Measurements from ENCODE around the gene ZEB2.
"Not testable (repeated sequence)": the region's sequence is repeated elsewhere in the genome, so short reads cannot be mapped to it uniquely, and the experiment has no call there.

ZEB2 gene

DNA sequence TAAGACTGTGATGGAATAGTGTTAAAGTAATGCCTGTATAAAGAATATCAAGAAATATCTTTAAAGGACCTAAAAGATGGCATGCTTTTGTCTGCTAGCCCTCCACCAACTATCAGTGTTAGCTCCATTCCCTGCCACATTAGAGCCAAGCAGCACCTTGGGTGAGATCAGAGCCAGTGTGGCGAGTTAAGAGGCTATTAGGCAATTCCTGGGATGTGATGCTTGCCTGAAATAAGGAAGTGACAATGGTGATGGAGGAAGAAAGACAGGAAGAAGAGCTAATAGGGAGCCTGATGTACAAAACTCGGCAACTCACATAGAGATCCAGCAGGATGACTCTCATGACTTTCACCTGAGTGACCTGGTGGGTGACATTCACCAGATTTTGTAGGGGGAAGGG, 143.5 kb downstream of the ZEB2 start:
- no peak for DNase-seq

DNA sequence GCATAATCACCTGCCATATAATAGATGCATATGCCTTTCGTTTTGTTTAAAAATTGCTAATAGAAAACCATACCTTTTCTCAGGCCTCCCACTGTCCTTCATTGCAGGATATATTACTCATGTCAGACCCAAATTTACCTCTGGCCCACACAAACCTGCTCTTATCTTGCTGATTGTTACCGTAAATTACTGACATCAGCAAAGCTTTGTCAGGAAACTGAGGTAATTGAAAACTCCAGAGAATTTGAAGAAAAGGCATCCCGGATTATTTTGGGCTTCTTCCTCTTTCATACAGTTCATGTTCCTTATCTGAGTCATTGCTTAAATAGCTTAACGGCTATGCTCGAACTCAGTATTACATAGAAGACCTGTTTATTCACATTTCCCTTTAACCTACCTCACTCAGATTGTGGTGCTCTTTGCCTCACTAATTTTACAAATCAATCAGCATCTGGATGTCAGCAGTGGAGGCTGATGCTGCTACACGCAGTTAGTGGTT, 145.7 kb downstream of the ZEB2 start:
- DNase-seq: no peak

DNA sequence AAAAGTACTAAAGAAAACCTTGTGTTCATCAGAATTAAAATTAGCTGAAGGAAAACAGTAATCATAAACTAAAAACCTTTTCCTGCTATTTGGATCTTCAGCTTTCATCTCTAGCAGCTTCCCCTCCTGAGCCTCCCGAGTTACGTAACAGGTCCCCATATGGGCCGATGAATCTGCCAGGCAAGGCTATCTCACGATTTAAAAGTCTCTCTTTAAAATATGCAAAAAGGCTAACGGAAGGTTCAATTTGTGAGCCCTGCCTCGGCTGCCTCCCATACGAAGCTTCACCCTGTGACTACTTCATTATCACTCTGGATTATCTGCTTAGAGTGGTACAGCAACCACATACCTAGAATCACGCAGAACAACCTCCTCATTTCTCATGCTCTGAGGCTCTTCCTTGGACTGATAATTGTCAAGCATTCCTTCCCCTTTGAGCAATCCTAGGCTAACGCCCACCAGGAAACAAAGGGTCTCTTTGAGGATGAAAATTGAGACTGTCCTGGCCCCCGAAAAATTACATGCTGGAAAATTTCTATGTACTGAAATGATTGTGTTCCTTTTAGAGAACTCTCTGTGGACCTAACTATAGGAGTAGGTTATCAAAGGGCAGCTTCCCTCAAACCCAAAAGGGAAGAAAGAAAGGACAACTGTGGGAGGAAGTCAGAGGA, 147.4 kb downstream of the ZEB2 start:
- no peak for DNase-seq

DNA sequence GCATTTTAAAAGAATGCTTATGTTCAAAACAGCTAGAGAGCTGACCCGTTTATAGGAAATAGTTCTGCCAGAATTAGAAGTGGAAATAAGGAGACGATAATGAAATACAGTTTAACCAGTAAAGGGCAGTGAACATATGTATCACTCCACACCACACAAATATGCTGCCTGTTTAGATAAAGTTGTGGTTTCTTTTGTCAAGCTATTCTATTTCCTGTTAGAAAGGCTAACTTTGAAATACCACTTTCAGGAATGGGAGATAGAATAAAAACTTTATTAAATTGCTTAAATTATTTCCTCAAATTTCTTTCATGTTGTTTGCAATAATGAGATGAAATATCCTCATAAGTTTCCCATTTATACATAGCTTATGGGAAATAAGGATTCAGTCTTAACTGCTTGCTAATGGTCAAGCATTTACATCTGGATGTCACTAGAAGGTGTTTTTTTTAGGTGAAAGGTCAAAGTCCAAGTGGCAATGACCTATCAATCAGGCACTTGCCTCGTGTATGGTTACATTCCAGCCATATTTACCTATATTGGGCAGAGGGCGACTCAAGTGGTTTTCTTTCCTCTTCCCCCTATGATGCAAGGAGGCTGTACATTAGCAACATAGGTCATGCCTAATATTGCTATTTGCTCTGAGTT, 148.9 kb downstream of the ZEB2 start:
- DNase-seq: no peak

DNA sequence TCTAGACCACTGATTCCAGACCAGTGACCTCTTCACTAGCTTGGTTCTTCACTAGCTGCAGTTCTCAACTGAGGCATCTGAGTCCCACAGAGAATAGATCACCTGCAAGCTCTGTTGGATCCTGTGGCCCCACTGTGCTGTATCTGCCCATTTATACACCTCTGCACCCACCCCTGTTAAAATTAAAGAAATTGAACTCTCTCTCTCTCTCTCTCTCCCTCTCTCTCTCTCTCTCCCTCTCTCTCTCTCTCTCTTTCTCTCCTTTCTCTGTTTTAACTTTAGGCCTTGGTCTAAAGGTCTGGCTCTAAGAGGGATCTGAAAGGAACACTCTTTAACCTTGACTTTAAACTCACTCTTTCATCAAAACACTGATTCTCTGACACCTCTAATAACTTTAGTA, 150.5 kb downstream of the ZEB2 start:
- DNase-seq: no peak

DNA sequence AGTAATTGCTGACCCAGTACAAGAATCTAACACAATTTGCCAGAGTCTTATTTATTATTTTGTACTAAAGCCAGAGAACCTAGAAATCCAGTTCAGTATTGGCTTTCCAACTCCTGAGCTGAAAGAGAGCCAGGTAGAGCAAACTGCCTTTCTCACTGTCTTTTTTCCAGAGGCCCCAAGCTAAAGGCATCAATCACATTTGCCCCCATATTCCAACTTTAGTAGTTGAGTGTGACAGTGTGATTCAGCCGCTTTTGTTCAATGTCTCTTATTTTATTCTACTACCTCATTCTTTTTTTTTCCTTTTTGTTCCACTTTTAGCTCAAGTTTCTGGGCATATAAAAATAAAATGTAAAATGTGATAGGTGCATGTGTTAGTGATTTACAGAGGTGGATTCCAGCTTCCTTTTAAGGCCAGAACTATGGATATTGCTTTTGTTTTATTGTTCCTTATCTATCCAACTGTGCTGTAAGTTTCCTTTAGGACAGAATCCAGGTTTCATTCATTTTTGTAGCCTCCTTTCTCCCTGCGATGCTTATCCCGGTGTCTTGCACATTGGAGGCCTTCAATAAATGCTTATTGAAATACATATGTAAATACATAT, 153.0 kb downstream of the ZEB2 start:
- no peak for DNase-seq

DNA sequence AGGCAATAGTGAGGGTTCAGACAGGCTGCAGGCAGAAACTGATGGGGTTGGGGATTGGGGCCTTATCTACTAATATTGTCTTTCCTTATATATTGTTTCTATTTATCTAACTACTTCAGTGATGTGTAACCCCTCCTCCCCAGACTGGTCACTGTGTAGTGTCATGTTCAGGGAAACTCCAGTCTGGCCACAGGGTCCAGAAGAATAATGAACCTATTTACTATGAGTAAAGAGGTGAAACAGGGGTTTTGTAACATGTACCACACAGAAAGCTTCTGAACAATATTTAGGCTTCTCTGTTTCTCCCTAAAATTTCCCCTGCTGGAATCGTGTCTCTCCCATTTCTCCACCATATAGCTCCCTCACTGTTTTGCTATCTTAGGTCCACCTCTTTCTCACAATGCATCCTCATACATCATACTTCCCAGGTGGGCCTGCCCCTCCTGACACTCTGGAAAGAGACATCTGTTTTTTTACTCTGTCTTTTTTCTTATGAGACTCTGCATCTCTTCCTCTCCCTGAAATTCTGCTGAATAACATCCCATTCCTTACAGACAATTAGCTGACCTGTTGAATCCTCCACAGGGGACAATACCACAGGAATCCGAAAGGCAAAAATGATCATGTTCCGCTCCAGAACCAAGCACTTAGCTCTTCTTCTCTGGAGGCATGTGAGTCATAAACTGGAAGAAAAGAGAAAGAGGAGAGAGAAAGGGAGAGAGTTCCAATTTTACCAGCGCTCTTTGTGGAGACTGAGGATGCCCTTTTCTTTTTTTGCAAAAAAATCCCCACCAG, 154.8 kb downstream of the ZEB2 start:
- DNase-seq: no peak

DNA sequence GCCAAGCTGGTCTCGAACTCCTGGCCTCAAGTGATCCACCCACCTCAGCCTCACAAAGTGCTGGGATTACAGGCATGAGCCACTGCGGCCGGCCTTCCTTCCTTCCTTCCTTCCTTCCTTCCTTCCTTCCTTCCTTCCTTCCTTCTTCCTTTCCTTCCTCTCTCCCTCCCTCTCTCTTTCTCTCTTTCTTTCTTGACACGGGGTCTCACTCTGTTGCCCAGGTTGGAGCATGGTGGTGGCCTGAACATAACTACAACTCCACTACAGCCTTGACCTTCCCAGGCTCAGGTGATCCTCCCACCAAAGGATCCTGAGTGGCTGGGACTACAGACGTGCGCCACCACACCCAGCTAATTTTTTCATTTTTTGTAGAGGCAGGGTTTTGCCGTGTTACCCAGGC, 155.7 kb downstream of the ZEB2 start:
- DNase-seq: not testable (repeated sequence)

DNA sequence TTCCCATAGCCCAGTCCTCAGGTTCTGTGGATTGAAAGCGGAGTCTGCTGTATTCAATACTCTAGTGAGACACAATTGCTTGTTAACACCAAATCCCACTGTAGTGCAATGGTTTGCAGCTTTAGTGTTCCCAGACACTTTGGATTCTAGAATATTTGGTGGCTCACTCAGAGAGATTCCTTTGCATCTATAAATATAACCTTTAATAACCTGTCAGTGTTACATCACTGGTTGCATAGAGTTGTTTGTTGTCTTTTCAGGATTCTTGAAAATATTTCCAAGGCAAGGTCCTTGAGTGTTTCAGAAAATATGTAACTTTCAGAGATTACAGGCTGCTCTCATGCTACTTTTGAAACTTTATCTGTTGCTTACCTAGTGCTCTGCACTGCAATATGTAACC, 157.5 kb downstream of the ZEB2 start:
- no peak for DNase-seq

DNA sequence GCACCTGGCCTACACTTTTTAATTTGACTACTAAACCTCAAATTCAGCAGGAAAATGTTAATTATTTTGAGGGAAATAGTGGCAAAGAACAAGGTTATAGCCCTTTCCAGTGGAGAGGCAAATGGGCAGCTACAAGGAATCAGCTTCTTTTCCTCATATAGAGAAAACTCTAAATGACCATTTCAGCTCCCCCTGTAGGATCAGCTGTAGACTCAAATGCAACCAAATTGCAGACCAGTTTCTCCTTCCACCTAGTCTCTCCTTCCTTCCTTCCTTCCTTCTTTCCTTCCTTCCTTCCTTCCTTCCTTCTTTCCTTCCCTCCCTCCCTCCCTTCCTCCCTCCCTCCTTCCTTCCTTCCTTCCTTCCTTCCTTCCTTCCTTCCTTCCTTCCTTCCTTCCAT, 158.2 kb downstream of the ZEB2 start:
- no peak for DNase-seq

DNA sequence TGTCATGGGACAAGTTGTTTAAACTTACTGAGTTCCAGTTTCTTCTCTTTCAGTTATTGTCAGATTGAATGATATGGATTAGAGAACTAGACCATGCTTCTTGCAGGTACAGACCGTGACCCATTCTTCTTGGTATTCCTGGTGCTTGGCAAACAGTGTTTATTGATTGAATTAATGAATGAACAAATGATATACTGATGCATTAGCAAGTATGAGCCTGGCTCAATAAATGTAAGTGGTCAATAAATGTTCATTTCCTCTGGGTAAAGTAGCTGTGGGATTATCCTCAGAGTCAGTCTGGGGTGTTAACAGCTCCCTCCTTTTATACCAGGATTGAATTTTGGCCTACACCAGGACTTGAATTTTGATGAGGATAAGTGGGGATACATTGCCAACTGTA, 160.2 kb downstream of the ZEB2 start:
- no peak for DNase-seq

DNA sequence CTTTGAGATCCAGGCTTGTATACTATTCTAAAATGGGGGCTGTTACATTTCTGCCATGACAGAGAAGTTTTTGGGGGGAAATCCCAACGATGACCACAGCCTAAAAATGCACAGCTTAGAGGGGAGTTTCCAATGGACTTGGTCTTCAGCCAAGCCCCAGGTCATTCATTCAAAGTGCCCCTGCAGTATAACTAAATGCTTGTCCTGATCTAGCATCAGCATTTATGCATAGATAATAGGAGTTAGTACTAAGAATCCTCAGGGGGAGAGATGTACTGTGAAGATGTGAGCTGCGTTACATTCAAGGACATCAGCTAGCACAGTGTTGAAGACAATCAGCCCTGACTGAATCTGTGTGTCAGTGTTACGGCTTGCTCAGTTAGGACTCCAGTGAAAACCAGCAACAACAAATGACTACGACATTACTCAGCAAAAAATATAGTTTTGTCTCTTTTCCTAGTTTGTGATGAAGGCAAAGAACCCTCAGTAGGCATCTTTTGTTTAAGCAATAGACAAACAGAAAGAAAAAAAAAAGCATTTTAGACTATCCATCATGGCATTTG, 160.9 kb downstream of the ZEB2 start:
- no peak for DNase-seq

DNA sequence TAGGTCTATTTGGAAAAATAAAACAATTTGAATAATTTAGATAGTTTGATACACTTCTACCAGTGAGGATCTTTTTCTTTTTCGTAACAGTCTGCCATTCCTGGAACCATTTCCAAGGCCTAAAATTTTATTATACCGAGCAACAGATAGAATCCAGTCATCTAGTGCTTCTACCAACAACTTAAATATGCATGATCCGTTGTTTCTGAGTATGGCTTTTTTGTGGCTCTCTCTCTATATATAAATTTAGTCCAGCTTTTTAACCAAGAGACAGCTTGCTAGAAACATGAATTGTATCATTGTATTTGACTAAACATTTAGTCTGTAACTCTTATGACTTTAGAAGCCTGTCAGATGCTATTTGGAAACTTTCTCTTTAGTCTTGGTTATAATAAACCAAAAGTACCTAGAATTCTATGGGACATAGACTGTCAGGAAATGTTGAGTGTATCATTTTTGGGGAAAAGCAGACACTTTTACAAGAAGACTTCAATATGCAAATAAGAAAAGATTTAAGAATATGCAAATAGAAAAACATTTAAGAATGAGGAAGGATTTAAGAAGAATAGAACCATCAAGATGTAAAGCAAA, 161.4 kb downstream of the ZEB2 start:
- DNase-seq: no peak

DNA sequence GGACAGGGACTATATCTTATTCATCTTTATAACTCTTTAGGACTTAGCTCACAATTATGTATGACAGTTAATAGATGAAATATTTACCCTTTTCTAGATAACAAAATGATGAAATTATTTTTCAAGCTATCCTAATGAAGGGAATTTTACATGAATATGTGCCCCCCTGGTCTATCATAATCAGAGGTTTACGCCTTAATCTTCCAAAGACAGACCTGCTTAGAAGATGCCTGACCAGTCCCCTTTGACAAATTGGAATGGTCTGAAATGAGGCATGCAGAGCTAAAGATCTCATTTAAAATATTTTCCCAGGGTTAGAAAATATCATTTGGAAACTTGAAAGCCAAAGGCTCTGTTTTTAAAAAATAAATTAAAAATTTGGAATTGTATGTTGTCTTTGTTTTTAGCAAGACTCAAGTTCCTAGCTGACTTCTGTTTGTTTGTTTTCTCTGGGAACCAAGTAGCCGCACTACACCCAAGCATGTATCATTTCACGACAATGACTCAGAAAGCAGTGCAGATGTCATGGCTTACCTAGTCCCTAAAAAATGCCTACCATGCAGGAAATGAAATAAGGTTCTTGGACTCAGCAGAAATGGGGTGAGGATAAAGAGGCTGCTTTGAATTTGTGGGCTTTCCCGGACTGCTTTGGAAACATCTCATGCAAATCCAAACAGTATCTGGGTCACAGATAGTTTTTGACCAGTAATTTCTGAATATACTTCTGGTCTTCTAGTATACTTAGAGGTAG, 162.1 kb downstream of the ZEB2 start:
- peak; percentile 91 for DNase-seq

DNA sequence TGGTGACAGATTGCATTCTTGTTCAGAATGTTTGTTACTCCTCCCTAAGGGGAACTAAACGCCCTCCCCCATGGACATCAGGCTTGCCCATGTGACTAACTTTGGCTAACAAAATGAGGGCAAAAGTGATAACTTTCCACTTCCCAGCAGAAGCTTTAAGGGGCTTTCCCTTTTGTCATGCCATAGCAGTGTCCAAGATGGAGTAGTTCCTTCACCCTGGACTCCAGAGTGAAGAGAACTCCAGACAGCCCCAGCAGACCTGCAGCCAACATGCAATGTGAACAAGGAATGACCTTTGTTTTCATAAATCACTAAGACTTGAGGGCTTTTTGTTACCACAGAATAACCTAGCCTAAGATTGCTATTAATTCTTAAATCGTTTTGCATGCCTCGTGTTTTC, 163.5 kb downstream of the ZEB2 start:
- DNase-seq: no peak

DNA sequence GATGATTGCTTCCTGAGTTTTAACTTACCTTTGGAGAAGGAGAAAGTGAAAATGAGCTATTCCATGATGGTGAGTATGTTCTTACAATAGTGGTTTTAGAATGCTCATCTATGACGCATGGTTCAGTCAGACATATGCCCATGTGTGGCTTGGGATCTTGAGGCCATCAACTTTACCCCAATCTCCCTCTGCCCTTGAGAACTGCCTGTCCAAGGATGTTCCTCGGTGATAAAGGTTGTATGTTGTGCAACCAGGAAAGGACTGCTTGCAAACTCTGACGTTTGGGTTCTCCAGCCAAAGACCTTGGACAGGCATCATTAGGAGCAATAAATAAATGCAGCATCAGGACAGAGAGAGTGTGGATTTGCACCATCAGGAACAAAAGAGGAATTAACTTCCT, 165.0 kb downstream of the ZEB2 start:
- DNase-seq: no peak

DNA sequence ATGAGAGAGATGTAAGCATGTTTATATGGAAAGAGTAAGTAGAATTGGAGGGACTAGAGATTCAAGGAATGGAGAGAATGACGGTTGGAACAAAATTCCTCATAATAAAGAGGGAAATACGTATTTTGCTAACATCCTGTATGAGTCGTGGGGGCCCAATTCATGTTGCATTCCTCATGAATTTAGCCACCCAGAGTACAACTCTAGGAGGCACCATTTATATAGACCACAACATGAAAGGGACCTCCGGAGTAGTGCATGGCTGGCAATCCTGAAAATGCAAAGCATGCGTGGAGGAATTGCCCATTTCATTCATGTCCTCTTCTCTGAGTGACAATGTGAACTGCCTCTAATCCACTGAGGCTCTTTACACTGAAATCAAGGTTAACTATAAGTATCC, 168.2 kb downstream of the ZEB2 start:
- DNase-seq: no peak

DNA sequence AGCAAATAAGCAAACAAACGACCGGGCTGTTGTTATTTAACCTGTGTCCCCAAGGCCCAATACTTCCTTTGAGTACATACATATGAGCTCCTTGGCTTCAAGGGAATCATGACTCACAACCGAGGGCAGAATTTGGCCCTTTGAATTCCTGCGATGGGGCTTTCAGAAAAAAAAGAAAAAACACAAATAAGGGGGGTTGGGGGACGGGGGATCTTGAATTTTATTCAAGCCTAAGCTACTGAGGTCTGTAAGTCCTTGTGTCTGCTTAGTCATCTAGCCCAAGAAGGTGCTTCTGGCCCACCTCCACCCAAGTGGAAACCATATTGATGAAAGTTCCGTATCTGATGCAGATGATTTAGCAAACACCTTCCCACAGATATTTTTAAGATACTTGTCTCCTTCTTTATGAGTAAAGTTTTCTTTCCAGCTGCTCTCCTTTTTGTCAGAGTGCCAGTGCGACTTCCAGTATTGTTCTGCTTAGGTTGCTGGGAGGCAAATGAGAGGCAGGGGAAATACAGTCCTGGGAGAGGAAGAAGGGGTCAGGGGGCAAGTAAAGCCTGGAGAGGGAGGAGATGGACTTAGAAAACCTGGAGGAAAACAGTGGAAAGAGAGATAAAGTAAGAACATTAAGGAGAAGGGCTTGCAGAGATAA, 169.6 kb downstream of the ZEB2 start:
- DNase-seq: no peak

DNA sequence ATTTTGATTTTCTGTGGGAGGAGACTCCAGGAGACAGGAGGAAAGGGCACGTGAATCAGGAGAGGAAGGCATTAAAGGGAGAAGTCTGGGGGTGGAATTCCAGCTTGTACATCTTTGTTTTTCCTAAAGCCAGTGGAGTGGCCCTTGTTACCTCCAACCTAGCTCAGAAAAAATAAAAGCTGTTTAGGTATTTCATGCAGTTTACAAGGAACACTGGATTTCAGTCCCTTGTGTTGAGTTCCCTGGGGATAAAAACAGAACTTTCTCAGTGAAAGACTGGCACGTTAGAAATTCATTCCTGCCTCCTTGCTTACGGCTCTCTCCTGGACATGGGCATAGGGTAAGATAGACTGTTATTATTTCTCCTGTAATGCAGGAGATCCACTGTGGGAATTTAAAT, 170.2 kb downstream of the ZEB2 start:
- no peak for DNase-seq

DNA sequence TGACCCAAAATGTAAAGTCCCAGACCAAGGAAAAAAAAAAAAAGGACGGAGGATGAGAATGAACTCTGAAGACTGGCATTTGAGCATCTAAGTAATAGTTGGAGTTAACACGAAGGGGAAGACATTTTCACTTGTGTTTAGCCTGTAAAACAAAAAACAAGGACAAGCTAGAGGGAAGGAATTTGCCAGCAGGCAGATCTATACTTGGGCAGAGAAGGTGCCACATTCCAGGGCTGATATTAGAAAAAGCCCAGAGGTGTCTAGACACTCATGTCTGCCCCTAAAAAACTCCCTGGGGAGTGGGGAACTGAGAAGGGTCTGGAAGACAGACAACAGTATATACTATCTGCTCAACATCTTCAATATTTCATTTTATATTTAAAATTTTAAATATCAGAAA, 171.1 kb downstream of the ZEB2 start:
- DNase-seq: no peak

DNA sequence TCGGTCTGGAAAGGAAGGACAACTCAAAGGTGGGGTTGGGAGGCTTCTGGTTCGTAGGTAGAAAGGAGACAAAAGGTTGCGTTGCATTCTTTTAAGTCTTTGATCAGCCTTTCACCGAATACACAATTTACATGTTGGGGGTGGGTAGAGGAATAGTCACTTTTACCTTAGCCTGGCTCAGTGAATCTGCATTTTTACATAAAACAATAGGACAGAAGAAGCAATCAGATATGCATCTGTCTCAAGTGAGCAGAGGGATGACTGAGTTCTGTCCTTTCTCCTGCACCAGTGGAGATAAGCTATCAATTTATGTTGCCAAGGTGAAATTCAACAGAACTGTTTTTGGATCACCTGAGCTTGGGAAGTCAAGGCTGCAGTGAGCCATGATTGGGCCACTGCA, 173.7 kb downstream of the ZEB2 start:
- no peak for DNase-seq

DNA sequence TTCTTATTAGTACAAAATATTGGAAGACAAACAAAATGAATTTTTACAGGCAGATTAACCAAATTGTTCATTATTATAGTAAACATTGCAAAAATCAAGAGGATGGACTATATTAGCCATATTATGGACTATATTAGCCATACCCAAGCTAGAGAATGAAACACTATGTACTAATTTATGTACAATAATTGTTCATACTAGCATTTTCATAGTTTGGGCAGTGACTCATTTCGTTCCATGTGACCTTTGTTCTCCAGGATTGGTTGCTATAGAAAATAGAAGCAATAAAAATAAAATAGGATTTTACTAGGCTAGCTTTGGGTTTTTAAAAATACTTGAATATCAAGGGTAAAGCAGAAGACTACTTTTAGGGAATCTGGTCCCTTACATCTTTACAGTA, 176.8 kb downstream of the ZEB2 start:
- DNase-seq: no peak

All from amniotic stem cell (primary cell).